Forelimb muscle (tissue), 1 donor: ENCODE data around the gene ADAMTS5. TPM values are rescaled to one million over a fixed set of nuclear protein-coding genes. Genes with fewer than 3 reads are reported as not detected.

ENCODE experiments used
- DNase-seq: peaks from one replicate; pipeline ENCODE4 v3.0.0-alpha.2; 2013; ENCODE audit warnings: low read depth
- polyA plus RNA-seq: library from polyadenylated mRNA; unstranded; fragments of 120-200 nt; gene quantifications from one replicate; pipeline ENCODE4 v1.2.1, GENCODE V29; 2013; ENCODE audit not compliant: insufficient read length

ADAMTS5 gene
- polyA plus RNA-seq, 1 donor = 12.1 TPM

DNA sequence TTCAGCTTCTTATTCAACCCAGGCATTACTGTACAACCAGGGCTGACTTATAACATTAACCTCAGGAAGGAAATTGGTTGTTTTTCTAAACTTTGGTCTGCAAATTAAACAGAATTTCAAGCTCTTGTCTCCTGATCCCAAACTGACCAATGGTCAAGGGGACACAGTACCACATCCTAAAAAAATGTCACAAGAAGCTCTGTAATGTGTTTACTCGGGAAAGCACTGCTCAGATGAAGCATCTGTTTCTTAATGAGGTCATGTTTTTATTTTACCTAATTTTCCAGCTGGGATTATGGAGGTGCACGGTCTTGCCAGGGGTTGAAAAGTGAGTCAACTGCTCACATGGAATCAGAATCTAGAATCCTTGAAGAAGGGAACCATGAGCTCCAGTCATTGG, 18.7 kb downstream of the ADAMTS5 start:
- DNase-seq = no peak

DNA sequence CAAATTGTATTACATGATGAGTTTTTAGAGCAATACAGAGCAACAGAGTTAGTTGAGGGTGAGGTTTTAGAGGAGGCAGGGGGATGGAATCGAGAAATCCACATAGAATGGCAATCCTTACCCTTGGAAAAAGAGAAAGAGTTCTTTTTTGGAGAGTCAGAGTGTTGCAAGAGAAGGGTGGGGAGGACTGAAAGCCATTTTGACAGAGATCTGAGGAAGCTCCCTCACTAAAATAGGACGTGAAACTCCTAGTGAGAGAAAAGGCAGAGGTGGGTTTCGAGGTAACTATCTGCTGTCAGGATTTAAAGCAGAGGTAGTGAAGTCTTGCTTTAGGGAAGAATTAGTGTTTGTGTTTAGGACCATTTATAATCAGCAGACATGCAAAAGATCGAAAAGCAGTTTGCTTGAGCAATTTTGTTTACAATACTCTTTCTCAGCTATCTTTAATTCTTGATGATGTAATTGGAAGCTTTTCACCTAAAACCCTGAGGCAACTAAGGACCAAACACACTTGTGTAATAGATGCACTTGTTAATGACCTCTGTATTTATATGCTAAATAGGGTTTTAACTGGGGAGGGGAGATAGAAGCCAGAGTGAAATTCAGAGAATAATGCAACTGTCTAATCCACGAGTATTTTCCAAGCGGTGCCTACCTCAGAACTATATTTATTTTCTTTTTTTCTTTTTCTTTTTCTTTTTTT, 20.0 kb downstream of the ADAMTS5 start:
- DNase-seq = no peak

DNA sequence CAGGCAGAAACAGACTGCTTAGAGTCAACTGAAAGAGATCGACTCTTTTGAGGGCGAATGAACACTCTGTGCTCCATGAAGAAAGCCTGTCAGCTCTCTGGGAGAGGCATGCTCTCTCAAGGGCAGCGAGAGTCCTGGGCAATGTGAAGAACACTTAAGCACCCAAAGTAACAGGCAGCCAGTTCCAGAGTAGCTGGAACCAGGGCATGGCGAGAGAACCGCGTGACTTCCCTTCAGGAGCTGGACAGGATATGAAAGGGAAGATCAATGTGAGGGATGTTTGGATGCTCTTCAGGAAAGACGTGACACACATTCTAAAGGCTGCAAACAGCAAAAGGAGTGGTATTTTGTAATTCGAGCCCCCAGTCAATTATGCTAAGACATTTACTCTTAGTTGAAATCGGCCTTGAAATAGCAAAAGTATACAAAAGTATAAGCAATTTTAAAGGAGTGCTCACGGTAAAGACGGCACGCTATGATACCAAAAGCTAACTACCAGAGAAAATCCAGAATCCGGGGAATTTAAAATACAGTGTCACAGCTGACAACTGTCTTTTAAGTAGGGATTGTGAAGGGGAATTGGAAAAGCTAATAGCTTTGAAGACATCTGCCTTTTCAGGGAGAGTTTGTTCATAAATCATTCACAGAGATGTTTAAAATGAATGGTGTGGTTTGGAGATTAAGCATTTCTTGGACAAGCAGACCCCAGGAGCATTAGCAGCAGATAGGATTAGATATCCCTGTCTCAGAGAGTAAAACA, 20.8 kb downstream of the ADAMTS5 start:
- DNase-seq = no peak

- no peak for DNase-seq
Measured at GRCh38 chr21:26943921-26944320, 23.0 kb downstream of the ADAMTS5 start.

DNA sequence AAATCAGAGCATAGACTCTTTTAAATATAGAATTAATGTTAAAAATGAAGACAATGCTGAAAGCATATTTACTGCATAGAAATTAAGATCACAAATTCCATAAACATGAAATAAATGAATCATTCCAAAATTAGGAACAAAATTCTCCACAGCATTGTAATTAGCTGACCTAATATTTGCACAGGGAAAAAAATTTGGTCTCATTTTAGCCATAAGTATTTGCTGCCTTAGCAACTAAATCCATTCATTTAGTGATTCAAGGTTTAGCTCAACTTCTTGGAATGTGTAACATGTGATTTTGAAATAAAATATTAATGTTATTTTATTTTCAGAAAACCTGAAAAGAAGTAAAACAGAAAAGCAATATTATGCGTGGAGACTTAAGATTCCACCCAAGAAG, 25.5 kb downstream of the ADAMTS5 start:
- no peak for DNase-seq

GRCh38 chr21:26939601-26940111, 27.2 kb downstream of the ADAMTS5 start:
- DNase-seq = no peak

DNA sequence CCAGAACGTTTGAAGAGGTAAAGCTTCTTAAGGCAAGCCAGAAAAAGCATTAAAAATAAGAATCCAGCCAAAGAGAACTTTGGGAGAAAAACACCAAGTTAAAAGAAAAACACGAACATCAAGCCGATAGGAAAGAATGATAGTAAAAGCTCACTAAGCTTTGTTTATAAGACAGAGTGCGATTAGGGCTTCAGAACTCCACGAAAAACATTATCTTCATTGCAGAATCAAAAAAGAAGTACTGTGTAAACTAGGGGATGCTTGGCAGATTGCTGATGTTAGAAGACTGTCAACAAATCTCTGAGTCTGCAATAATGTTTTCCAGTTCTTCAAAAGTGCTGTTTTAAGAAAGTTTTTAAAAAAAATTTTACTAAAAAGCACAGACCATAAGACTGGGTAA, 30.2 kb downstream of the ADAMTS5 start:
- no peak for DNase-seq

DNA sequence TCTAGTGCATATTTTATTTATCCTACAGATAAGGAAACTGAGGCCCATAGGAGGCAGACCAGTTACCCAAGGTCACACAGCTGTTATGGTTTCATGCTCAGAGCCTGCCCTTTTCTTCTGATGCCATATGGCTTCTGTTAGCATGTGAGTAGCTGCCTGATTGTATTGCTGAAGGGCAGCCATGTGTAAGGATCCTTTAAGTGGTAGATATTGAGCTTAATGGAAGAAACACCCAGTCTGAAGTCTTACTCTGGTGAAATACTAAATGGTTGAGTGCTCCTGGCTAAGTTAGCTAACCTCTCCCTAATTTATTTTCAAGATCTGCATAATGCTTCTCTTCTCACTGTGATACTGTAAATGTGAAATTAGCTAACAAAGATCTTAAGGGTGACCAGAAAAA, 30.9 kb downstream of the ADAMTS5 start:
- no peak for DNase-seq

DNA sequence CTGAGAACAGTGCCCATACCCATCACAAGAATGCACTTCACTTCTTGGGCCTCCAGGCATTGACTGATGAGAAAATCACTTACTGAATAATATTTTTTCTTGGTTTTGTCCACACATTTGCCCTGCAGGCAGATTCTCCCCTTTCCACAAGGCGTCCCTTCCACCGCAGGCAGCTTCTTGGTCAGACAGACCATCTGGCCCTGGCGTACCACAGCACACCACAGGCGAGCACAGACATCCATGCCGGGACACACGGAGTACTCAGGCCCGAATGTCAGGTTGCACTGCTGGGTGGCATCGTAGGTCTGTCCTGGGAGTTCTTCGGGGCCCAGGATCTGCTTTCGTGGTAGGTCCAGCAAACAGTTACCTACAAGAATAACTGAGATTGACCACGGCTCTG, 32.5 kb downstream of the ADAMTS5 start:
- no peak for DNase-seq

DNA sequence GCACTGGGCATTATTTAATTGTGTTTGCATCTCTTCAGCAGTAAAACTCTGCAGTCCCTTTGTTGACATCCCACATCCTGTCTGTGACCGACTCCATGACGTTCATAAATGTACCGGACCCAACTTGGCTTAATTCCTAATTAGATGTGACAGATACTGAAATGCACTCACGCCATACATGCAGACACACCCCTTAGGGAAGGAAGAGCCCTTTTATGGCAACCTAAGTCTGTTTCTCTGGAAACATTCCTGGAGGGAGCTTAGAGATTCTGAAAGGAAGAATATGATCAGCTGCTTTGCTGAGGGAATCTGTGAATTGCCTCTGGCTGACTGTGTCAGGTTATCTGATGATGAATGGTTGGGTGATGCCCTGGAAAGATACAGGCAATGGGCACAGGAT, 33.4 kb downstream of the ADAMTS5 start:
- DNase-seq = no peak

- DNase-seq = no peak
Measured at GRCh38 chr21:26925636-26926035, 41.3 kb downstream of the ADAMTS5 start.

- DNase-seq = no peak
Measured at GRCh38 chr21:26925122-26925521, 41.8 kb downstream of the ADAMTS5 start.

GRCh38 chr21:26923986-26924385, 42.9 kb downstream of the ADAMTS5 start:
- no peak for DNase-seq

GRCh38 chr21:26920055-26920454, 46.8 kb downstream of the ADAMTS5 start:
- DNase-seq = no peak

DNA sequence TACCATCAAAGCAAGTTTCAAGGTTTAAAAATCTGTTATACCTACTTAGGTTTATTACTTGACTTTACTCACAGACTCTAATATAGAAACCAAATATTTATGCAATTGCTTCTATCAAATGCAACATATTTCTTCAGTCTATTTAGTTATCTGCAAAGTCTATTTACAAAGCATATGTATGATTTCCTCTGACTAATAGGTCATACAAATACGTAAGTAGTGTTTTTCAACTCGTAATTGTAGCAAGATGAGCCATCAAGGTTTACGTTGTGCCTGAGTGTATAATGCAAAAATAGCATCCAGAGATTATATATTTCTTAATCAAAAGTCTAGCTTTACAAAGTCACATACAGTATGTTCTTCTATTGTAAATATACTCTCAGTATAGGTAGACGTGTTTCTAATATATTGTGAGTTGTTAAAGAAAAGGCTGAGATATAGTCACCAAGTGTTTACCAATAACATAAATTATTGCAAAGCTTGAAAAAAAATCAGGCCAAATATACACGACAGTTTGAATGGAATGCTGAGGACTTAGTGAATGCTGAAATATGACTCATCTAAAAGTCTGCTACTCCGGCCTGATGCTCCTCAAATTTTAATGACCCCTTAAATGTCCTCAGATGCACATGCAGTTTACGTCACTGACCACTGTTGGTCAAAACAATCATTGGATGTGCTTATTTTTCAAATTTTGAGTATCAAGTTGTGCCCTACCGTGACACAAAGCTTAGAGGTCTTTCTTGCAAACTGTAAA, 48.4 kb downstream of the ADAMTS5 start:
- no peak for DNase-seq

DNA sequence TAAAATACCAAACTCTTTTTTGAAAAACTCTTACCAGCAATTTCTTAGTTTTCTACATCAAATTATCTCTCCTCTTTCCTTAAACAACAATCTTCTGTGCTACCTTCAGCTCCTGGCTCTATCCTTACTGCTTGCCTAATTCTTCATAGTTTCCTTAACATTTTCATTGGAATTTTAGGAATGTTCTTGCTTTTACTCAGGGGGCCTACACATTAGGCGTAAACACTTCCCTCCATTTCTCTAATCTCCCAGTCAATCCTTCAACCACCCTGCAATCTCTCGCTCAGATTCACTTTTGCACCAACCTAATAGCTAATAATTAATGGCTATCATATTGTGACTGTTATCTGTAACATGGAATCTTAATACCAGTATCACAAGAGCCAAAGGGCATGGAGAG, 50.1 kb downstream of the ADAMTS5 start:
- DNase-seq = no peak

DNA sequence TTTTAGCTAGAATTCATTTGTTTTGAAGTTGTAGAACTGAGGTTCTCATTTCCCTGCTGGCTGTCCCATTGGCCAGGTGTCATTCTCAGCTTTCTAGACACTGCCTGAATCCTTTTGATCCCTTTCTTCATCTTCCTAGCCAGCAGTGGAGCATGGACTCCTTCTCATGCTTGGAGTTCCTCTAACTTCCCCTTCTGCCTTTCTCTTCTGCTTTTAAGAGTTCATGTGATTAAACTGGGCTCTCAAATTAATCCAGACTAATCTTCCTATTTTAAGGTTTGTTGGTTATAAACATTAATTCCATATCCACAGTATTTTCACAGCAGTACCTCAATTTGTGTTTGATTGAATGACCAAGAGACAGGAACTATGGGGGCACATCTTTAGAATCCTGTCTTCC, 52.3 kb downstream of the ADAMTS5 start:
- DNase-seq = no peak

DNA sequence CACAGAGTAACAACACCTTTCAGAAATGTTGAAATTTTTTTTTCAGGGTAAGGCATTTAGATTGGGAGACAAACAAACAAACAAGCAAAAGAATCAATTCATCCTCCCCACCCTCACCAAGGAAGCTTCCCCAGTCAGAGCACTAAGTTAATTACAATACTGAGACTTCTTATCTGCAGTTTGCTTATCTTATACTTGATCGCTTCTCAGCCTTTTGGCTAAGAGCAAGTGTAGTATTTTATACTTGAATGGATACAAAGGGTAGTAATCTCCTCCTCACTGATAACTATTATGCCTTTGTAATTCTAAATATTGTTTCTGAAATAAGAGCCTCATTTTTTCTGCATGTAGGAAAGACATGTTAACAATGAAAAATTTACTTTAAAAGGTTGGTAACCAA, 54.4 kb downstream of the ADAMTS5 start:
- DNase-seq = no peak

DNA sequence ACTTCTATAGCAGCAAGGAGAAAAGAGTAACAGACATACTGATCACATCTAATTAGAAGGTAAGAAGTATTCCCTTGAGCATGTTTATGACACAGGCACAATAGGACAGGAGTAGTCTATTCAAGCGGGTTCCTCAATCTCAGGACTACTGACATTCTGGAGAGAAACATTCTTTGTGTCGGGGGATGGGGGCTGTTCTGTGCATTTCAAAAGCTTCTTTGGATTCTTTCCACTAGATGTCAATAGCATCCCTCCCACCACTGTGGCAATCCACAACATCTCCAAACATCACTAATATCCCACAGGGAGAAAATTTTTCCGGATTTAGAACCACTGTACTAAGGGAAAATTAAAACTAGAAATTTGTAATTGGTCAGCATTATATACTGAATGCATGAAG, 56.9 kb downstream of the ADAMTS5 start:
- DNase-seq = no peak

- no peak for DNase-seq
Measured at GRCh38 chr21:26900980-26901379, 65.9 kb downstream of the ADAMTS5 start.

GRCh38 chr21:26892151-26892550, 74.7 kb downstream of the ADAMTS5 start:
- no peak for DNase-seq

GRCh38 chr21:26888931-26889330, 78.0 kb downstream of the ADAMTS5 start:
- no peak for DNase-seq

DNA sequence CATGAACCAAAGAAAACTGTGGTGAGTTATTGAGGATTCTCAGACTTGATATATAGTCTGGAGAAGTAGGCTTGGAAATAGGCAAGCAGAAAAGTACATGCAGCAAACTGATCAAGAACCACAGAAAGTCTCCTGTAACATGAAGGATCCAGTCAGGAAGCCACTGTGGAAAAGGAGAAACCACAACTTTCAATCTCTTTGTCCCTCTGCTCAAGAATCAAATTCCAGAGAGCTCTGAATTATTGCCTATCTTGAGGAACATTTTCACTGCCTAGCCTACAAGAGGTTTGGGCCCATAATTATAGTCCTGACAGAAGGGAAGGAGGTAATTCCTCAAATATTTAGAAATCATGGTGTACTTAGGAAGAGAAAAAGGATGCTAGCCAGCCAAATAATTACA, 78.6 kb downstream of the ADAMTS5 start:
- no peak for DNase-seq
